ENCODE measurements around the gene RBFA.
"Not testable (repeated sequence)": the region's sequence is repeated elsewhere in the genome, so short reads cannot be mapped to it uniquely, and the experiment has no call there.

RBFA gene

GRCh38 chr18:80022613-80023012 lies 11.6 kb upstream of the RBFA start:
- peaks cover 97% of the 10 kb centered on the region for H3K9me3 Mint-ChIP-seq
- peaks cover 51% of the 10 kb centered on the region for H3K36me3 Mint-ChIP-seq (ENCODE audit: low read depth)
- no peak for DNase-seq
- no peak for TF ChIP-seq CTCF (IDR thresholded peaks at IDR 0.05)
- H3K4me1 Mint-ChIP-seq, result no peaks in the 10 kb centered on the region
- H3K27me3 Mint-ChIP-seq (ENCODE audit: low read depth, poor library complexity), result peaks cover 12% of the 10 kb centered on the region
- H3K27ac Mint-ChIP-seq, result no peak overlapping the region
- no peak overlapping the region for H3K4me3 Mint-ChIP-seq

GRCh38 chr18:80023173-80023572 lies 11.1 kb upstream of the RBFA start:
- Mint-ChIP-seq H3K27me3 (ENCODE audit: low read depth, poor library complexity) (peaks cover 10% of the 10 kb centered on the region), H3K4me3 (no peak overlapping the region), H3K4me1 (no peaks in the 10 kb centered on the region), H3K36me3 (ENCODE audit: low read depth) (peaks cover 51% of the 10 kb centered on the region), H3K9me3 (peaks cover 95% of the 10 kb centered on the region), H3K27ac (no peak overlapping the region)
- peak; percentile 28 for TF ChIP-seq CTCF (IDR thresholded peaks at IDR 0.05)
- DNase-seq, result no peak

- TF ChIP-seq CTCF (IDR thresholded peaks at IDR 0.05), result no peak
- H3K9me3 Mint-ChIP-seq, result peaks cover 83% of the 10 kb centered on the region
- peaks cover 10% of the 10 kb centered on the region for H3K27me3 Mint-ChIP-seq (ENCODE audit: low read depth, poor library complexity)
- DNase-seq, result no peak
- no peaks in the 10 kb centered on the region for H3K4me1 Mint-ChIP-seq
- H3K36me3 Mint-ChIP-seq (ENCODE audit: low read depth), result peaks cover 58% of the 10 kb centered on the region
- no peak overlapping the region for H3K27ac Mint-ChIP-seq
- H3K4me3 Mint-ChIP-seq, result no peak overlapping the region
Measured at GRCh38 chr18:80026363-80026762, 7.9 kb upstream of the RBFA start.

GRCh38 chr18:80027719-80028118 lies 6.5 kb upstream of the RBFA start:
- H3K4me1 Mint-ChIP-seq; H3K27me3 Mint-ChIP-seq (ENCODE audit: low read depth, poor library complexity); H3K4me3 Mint-ChIP-seq; H3K27ac Mint-ChIP-seq; DNase-seq: not testable (repeated sequence)
- peaks cover 61% of the 10 kb centered on the region for H3K36me3 Mint-ChIP-seq (ENCODE audit: low read depth)
- H3K9me3 Mint-ChIP-seq, result peaks cover 78% of the 10 kb centered on the region

GRCh38 chr18:80029690-80030089 lies 4.5 kb upstream of the RBFA start:
- Mint-ChIP-seq H3K27ac (no peak overlapping the region), H3K27me3 (ENCODE audit: low read depth, poor library complexity) (peaks cover 6% of the 10 kb centered on the region), H3K36me3 (ENCODE audit: low read depth) (peaks cover 47% of the 10 kb centered on the region), H3K9me3 (peaks cover 66% of the 10 kb centered on the region), H3K4me3 (no peak overlapping the region), H3K4me1 (peaks cover 8% of the 10 kb centered on the region)
- DNase-seq, result no peak
- TF ChIP-seq CTCF (IDR thresholded peaks at IDR 0.05), result no peak

GRCh38 chr18:80033181-80034067 lies 810 bp upstream of the RBFA start:
- no peak for DNase-seq
- Mint-ChIP-seq H3K27ac (peak overlapping the region; percentile 98), H3K27me3 (ENCODE audit: low read depth, poor library complexity) (peaks cover 5% of the 10 kb centered on the region), H3K36me3 (ENCODE audit: low read depth) (peaks cover 46% of the 10 kb centered on the region), H3K4me1 (peaks cover 35% of the 10 kb centered on the region), H3K9me3 (peaks cover 33% of the 10 kb centered on the region), H3K4me3 (peak overlapping the region; percentile 90)
- TF ChIP-seq CTCF (IDR thresholded peaks at IDR 0.05), result no peak

All from nephron progenitor cell (in vitro differentiated cells).